ENCODE measurements around the gene VAMP1.
A peak's percentile ranks its signal among the peaks of the same experiment; 100 is the strongest.

VAMP1 gene

GRCh38 chr12:6425590-6426531 is 44.6 kb downstream of the VAMP1 start:
- no peak for DNase-seq (ENCODE audit: low spot score)

GRCh38 chr12:6424866-6425265 is 45.6 kb downstream of the VAMP1 start:
- DNase-seq (ENCODE audit: low spot score): no peak

DNA sequence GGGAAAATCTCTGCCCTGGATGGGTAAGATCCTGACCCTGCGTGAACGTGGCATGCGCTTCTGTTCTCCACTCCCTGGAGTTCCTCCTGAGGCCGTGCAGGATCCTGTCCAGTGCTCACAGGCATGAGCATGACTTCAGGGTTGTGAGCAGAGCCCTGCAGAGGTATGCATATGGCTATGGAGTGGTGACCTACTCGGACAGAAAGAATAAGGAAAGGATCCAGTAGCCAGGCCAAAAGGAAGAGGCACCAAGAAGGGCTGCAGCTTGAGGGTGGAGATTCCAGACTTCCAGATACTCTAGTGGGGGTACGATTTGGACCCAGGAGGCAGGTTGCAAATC is 46.5 kb downstream of the VAMP1 start:
- no peak for DNase-seq (ENCODE audit: low spot score)

- DNase-seq (ENCODE audit: low spot score): peak; percentile 85
Measured at GRCh38 chr12:6423267-6424007, 47.0 kb downstream of the VAMP1 start.

GRCh38 chr12:6420364-6420763 is 50.1 kb downstream of the VAMP1 start:
- no peak for DNase-seq (ENCODE audit: low spot score)

GRCh38 chr12:6418796-6419195 is 51.7 kb downstream of the VAMP1 start:
- no peak for DNase-seq (ENCODE audit: low spot score)

GRCh38 chr12:6416596-6416995 is 53.9 kb downstream of the VAMP1 start:
- DNase-seq (ENCODE audit: low spot score): no peak

Data from COLO829 (cell line).